H1 (cell line): ENCODE measurements around the gene RSU1. TPM values are rescaled to one million over a fixed set of nuclear protein-coding genes. Genes with fewer than 3 reads are reported as not detected.

ENCODE experiments used
- CTCF ChIA-PET: fragments of 300-600 bp; sonication (Branson Sonifier 250); formaldehyde crosslinking; loops from one replicate; lab custom pipeline; 2021; ENCODE audit not compliant: partially characterized antibody; lab: Charles Lee
- POLR2A ChIA-PET: fragments of 300-600 bp; sonication (Branson Sonifier 250); formaldehyde crosslinking; loops from one replicate; lab custom pipeline; 2021; ENCODE audit warnings: inconsistent platforms; ENCODE audit not compliant: partially characterized antibody; lab: Charles Lee
- DNase-seq, 2 experiments: peaks; one replicate each; pipeline versions ENCODE4 v3.0.0 to v3.0.0-alpha.2; 2010 to 2022; ENCODE audit warnings: low spot score in 2 of 2, low read depth in 1 of 2, mixed read lengths in 1 of 2
- FAIRE-seq: peaks from 2 replicates; lab custom pipeline; 2011; peaks lifted over from hg19 to GRCh38; lab: Jason Lieb, UNC
- H2AFZ ChIP-seq: 2 replicates; pipeline ENCODE4 v1.8.1; 2012; ENCODE audit warnings: low read length, inconsistent platforms
- H2AK5ac ChIP-seq: 2 replicates; pipeline ENCODE4 v1.6.1; 2013; ENCODE audit warnings: low read depth, low read length
- H2BK120ac ChIP-seq: replicated peaks from 2 replicates; pipeline ENCODE3; 2013; ENCODE audit warnings: low read depth, low read length, inconsistent platforms
- H2BK12ac ChIP-seq: 2 replicates; pipeline ENCODE4 v1.6.1; 2013; ENCODE audit warnings: low read depth, low read length
- H2BK15ac ChIP-seq: 2 replicates; pipeline ENCODE4 v1.6.1; 2013; ENCODE audit warnings: low read length
- H2BK20ac ChIP-seq: 2 replicates; pipeline ENCODE4 v1.6.1; 2013; ENCODE audit warnings: low read length
- H2BK5ac ChIP-seq: 2 replicates; pipeline ENCODE4 v1.6.1; 2013; ENCODE audit warnings: low read depth, low read length
- H3K14ac ChIP-seq: 2 replicates; pipeline ENCODE4 v1.6.1; 2013; ENCODE audit warnings: inconsistent platforms; ENCODE audit not compliant: insufficient read length
- H3K18ac ChIP-seq: 2 replicates; pipeline ENCODE4 v1.6.1; 2013; ENCODE audit warnings: low read length; ENCODE audit errors: extremely low read depth
- H3K23ac ChIP-seq: 2 replicates; pipeline ENCODE4 v1.6.1; 2013; ENCODE audit warnings: inconsistent platforms; ENCODE audit not compliant: insufficient read length
- H3K23me2 ChIP-seq: 2 replicates; pipeline ENCODE4 v1.6.1; 2013; ENCODE audit warnings: low read depth, low read length
- H3K27ac ChIP-seq: 2 replicates; pipeline ENCODE4 v1.6.1; 2011; ENCODE audit warnings: low read depth, low read length, inconsistent platforms
- H3K27me3 ChIP-seq, 4 experiments: replicated peaks in 1 of 4; 1 replicate in 1 of 4; 2 replicates in 3 of 4; pipeline versions ENCODE4 v1.6.1 to v1.8.1; 2011 to 2013; ENCODE audit warnings: low read length in 3 of 4, mild to moderate bottlenecking in 3 of 4, inconsistent platforms in 2 of 4, mixed read lengths in 2 of 4, moderate library complexity in 1 of 4; ENCODE audit not compliant: control insufficient read depth in 3 of 4, insufficient read depth in 3 of 4; ENCODE audit errors: extremely low read depth in 1 of 4
- H3K36me3 ChIP-seq, 4 experiments: 2 replicates each; pipeline versions ENCODE4 v1.6.1 to v1.8.1; 2011 to 2013; ENCODE audit warnings: mild to moderate bottlenecking in 4 of 4, low read length in 3 of 4, moderate library complexity in 2 of 4, control low read depth in 1 of 4, inconsistent platforms in 1 of 4; ENCODE audit not compliant: insufficient read depth in 4 of 4, control insufficient read depth in 2 of 4
- H3K4ac ChIP-seq: replicated peaks from 2 replicates; pipeline ENCODE3; 2013; ENCODE audit warnings: low read length, low read depth, mixed read lengths, inconsistent platforms; ENCODE audit not compliant: insufficient read length
- H3K4me1 ChIP-seq, 4 experiments: replicated peaks in 1 of 4; 1 replicate in 1 of 4; 2 replicates in 3 of 4; pipeline versions ENCODE4 v1.6.1 to v1.8.1; 2011 to 2013; ENCODE audit warnings: low read length in 3 of 4, inconsistent platforms in 2 of 4, mixed read lengths in 1 of 4; ENCODE audit not compliant: insufficient read depth in 4 of 4, control insufficient read depth in 3 of 4
- H3K4me2 ChIP-seq, 2 experiments: 2 replicates each; pipeline versions ENCODE4 v1.6.1 to v1.8.1; 2011 to 2013; ENCODE audit warnings: low read depth in 2 of 2, low read length in 2 of 2, control low read depth in 1 of 2, inconsistent platforms in 1 of 2, mild to moderate bottlenecking in 1 of 2; ENCODE audit not compliant: insufficient read depth in 1 of 2
- H3K4me3 ChIP-seq, 4 experiments: fragments of 200-600, 300-600 bp in 1 of 4; sonication (generic), shearing (Covaris generic), sonication (Bioruptor Twin) in 1 of 4; 2 replicates each; pipeline versions ENCODE4 v1.5.1 to v1.8.1; 2011 to 2016; ENCODE audit warnings: low read length in 4 of 4, low read depth in 3 of 4, control low read depth in 2 of 4, inconsistent platforms in 2 of 4, mild to moderate bottlenecking in 2 of 4, mixed read lengths in 1 of 4, moderate library complexity in 1 of 4; ENCODE audit not compliant: insufficient read depth in 2 of 4; ENCODE audit errors: extremely low read depth in 1 of 4
- H3K56ac ChIP-seq: replicated peaks from 2 replicates; pipeline ENCODE3; 2013; ENCODE audit warnings: low read depth, mild to moderate bottlenecking, mixed read lengths, low read length, inconsistent platforms; ENCODE audit not compliant: insufficient read length
- H3K79me1 ChIP-seq: 2 replicates; pipeline ENCODE4 v1.6.1; 2013; ENCODE audit warnings: low read depth, low read length, control low read depth
- H3K79me2 ChIP-seq, 2 experiments: 2 replicates each; pipeline versions ENCODE4 v1.6.1 to v1.8.1; 2012 to 2013; ENCODE audit warnings: low read length in 2 of 2, mild to moderate bottlenecking in 2 of 2, inconsistent platforms in 1 of 2; ENCODE audit not compliant: insufficient read depth in 2 of 2, control insufficient read depth in 1 of 2
- H3K9ac ChIP-seq, 4 experiments: replicated peaks in 1 of 4; 1 replicate in 1 of 4; 2 replicates in 3 of 4; pipeline versions ENCODE4 v1.6.1 to v1.8.1; 2011 to 2013; ENCODE audit warnings: low read depth in 3 of 4, low read length in 3 of 4, control low read depth in 2 of 4, mild to moderate bottlenecking in 2 of 4, moderate library complexity in 2 of 4, inconsistent platforms in 1 of 4; ENCODE audit errors: extremely low read depth in 1 of 4
- H3K9me3 ChIP-seq, 2 experiments: 2 replicates each; pipeline versions ENCODE4 v1.6.1 to v1.8.1; 2012 to 2013; ENCODE audit warnings: mild to moderate bottlenecking in 2 of 2, moderate library complexity in 2 of 2, control low read depth in 1 of 2, inconsistent platforms in 1 of 2, low read depth in 1 of 2, low read length in 1 of 2, mixed read lengths in 1 of 2; ENCODE audit not compliant: insufficient read depth in 2 of 2
- H4K20me1 ChIP-seq, 2 experiments: replicated peaks in 1 of 2; 2 replicates each; pipeline versions ENCODE3 to v1.8.1; 2011 to 2013; ENCODE audit warnings: inconsistent platforms in 2 of 2, low read length in 2 of 2, mild to moderate bottlenecking in 1 of 2; ENCODE audit not compliant: insufficient read depth in 2 of 2, control insufficient read depth in 1 of 2
- H4K5ac ChIP-seq: 2 replicates; pipeline ENCODE4 v1.6.1; 2013; ENCODE audit warnings: low read length, low read depth, mixed read lengths, inconsistent platforms; ENCODE audit not compliant: insufficient read length
- H4K8ac ChIP-seq: 2 replicates; pipeline ENCODE4 v1.8.0; 2013; ENCODE audit warnings: mild to moderate bottlenecking, moderate library complexity, low read length, inconsistent platforms; ENCODE audit not compliant: insufficient read depth; ENCODE audit errors: extremely low read depth
- H4K91ac ChIP-seq: replicated peaks from 2 replicates; pipeline ENCODE3; 2013; ENCODE audit warnings: low read length, mixed read lengths, inconsistent platforms; ENCODE audit not compliant: insufficient read length
- BACH1 ChIP-seq: IDR thresholded peaks from 2 replicates; pipeline ENCODE4 v1.6.1; 2012; ENCODE audit warnings: low read length, improper control_type of control experiment
- HDAC2 ChIP-seq, 2 experiments: fragments of 300-600 bp in 1 of 2; sonication (generic) in 1 of 2; IDR thresholded peaks; 2 replicates each; pipeline ENCODE4 v1.6.1; 2011 to 2012; ENCODE audit warnings: low read depth in 2 of 2, low read length in 2 of 2, mild to moderate bottlenecking in 2 of 2, moderate library complexity in 2 of 2, borderline replicate concordance in 1 of 2, inconsistent platforms in 1 of 2
- POU5F1 ChIP-seq: IDR thresholded peaks from 2 replicates; pipeline ENCODE4 v1.6.1; 2011; ENCODE audit warnings: low read depth, mild to moderate bottlenecking, low read length, moderate library complexity
- SP4 ChIP-seq: IDR thresholded peaks from 2 replicates; pipeline ENCODE4 v1.6.1; 2012; ENCODE audit warnings: low read length, inconsistent platforms
- SUZ12 ChIP-seq: fragments of 200-600 bp; sonication (generic); IDR thresholded peaks from 2 replicates; pipeline ENCODE4 v1.6.1; 2012; ENCODE audit warnings: mild to moderate bottlenecking, inconsistent platforms, low read length, moderate library complexity, mixed read lengths
- TAF7 ChIP-seq: optimal IDR thresholded peaks from 2 replicates; pipeline ENCODE3; 2011; ENCODE audit warnings: low read depth, mild to moderate bottlenecking, inconsistent platforms, low read length, moderate library complexity, borderline replicate concordance
- WGBS, 2 experiments: shearing (Covaris generic) in 1 of 2; methylation state at CpG; one replicate each; pipeline versions ENCODE4 v1.1.6 to v1.1.7; 2013 to 2015; ENCODE audit warnings: low lambda C conversion rate in 2 of 2, mixed read lengths in 2 of 2, inconsistent platforms in 1 of 2, low coverage in 1 of 2, missing lambda C conversion rate in 1 of 2; ENCODE audit not compliant: insufficient replicate concordance in 2 of 2, insufficient coverage in 1 of 2, insufficient read length in 1 of 2; ENCODE audit errors: extremely low coverage in 1 of 2, missing lambda C conversion rate in 1 of 2; 5-methylcytosine and 5-hydroxymethylcytosine counted together
- polyA plus RNA-seq, 7 experiments: library from polyadenylated mRNA; depleted of rRNA in 3 of 7; stranded (reverse) in 5 of 7; unstranded in 2 of 7; fragments of >200 nt in 5 of 7; fragments of 200-250 nt in 2 of 7; gene quantifications; 1 replicate in 5 of 7; 2 replicates in 1 of 7; 4 replicates in 1 of 7; pipeline versions ENCODE4 v1.2.1 to v1.2.3, GENCODE V29; 2011 to 2013; ENCODE audit warnings: missing spikeins in 2 of 7, mixed read lengths in 2 of 7
- total RNA-seq: library from RNA; stranded (reverse); fragmentation: NEBNext Ultra II Directional; extraction: Animal tissue kit (Norgen Biotek cat#: 25700); gene quantifications from 2 replicates; pipeline ENCODE4 v1.2.1, GENCODE V29; 2021
- TF ChIP-seq, protein P1 (sequence below): IDR thresholded peaks from 2 replicates; pipeline ENCODE4 v1.6.1; 2011; ENCODE audit warnings: low read depth, mild to moderate bottlenecking, low read length; ENCODE audit not compliant: insufficient read depth

RSU1 gene
- total and polyA plus RNA-seq, 2 of the 8 experiments (the other 6 are each of a cell fraction or from before 2014, with no cell fraction given) = 50.0 to 68.2 TPM

DNA sequence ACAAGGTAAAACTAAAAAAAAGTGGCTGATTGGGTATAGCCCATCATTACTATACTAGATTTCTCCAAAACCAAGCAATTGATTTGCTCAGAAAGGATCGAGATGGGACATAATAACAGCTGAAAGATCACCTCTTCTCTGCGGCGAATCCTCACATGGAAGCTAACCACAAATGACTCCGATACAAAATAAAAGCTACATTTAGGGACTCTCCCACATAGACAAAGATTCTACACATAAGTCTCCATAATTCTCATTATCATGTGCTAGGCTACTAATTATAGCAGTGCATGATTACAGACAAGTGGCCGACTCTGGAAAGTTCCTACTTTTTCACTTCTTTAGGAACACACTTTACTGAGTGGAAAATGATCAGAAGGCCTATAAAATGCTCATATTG, 116.9 kb downstream of the RSU1 start:
- no peak for FAIRE-seq
- 89% methylated on average over 5 of the region's 5 CpGs; no CpG with 5 or more reads in 1 of the 2 experiments for WGBS, 2 experiments

More for the DNA sequence above, 116.9 kb downstream of the RSU1 start:
- no peaks in the 10 kb centered on the region for H3K79me1 ChIP-seq
- no peak for DNase-seq
- H3K56ac ChIP-seq = no peak overlapping the region
- H3K4me1 ChIP-seq = no peaks in the 10 kb centered on the region
- no peaks in the 10 kb centered on the region for H3K79me2 ChIP-seq
- H3K18ac ChIP-seq = no peak overlapping the region
- H3K27me3 ChIP-seq = peaks cover 0 to 1% (median 0%) of the 10 kb centered on the region in 4 experiments; a peak in 1 of 7 replicates
- peaks cover 3 to 9% of the 10 kb centered on the region in 2 experiments; a peak in 1 of 4 replicates for H3K9me3 ChIP-seq
- no peaks in the 10 kb centered on the region for H4K20me1 ChIP-seq
- TF ChIP-seq TAF7 (no peak), SP4 (no peak), HDAC2 (IDR thresholded peaks at IDR 0.05; ENCODE audit: borderline replicate concordance in 1 of 2, low read depth in 2 of 2, low read length in 2 of 2) (no peak), BACH1 (no peak), SUZ12 (no peak), POU5F1 (no peak)
- TF ChIP-seq, protein P1, sequence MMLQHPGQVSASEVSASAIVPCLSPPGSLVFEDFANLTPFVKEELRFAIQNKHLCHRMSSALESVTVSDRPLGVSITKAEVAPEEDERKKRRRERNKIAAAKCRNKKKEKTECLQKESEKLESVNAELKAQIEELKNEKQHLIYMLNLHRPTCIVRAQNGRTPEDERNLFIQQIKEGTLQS = no peak
- H2AK5ac ChIP-seq = no peak overlapping the region
- no peak overlapping the region for H4K91ac ChIP-seq
- H3K4ac ChIP-seq = no peak overlapping the region
- H3K4me3 ChIP-seq = no peak overlapping the region
- no peak overlapping the region for H2BK15ac ChIP-seq
- H4K5ac ChIP-seq = no peak overlapping the region
- H3K9ac ChIP-seq = no peak overlapping the region
- H4K8ac ChIP-seq = no peak overlapping the region
- POLR2A ChIA-PET = no interaction called here
- no peak overlapping the region for H2BK5ac ChIP-seq
- H2AFZ ChIP-seq = no peak overlapping the region
- H3K14ac ChIP-seq = no peak overlapping the region
- no peaks in the 10 kb centered on the region for H3K36me3 ChIP-seq
- H3K27ac ChIP-seq = no peak overlapping the region
- H3K4me2 ChIP-seq = no peak overlapping the region
- H2BK20ac ChIP-seq = no peak overlapping the region
- H3K23me2 ChIP-seq = no peaks in the 10 kb centered on the region
- H2BK12ac ChIP-seq = no peak overlapping the region
- CTCF ChIA-PET = interaction anchor here (1.2 kb wide), 1 partner anchor 62 kb away, joined by 3 read pairs; no protein-coding TSS in a partner anchor
- no peak overlapping the region for H3K23ac ChIP-seq
- no peak overlapping the region for H2BK120ac ChIP-seq
